ENCODE results near the gene CCDC88C.

- TF ChIP-seq EP300 (IDR thresholded peaks at IDR 0.05) (no peak), CHD2 (IDR thresholded peaks at IDR 0.05; ENCODE audit: low read length, partially characterized antibody) (no peak), NPAS2 (CRISPR knock-in tag; IDR thresholded peaks at IDR 0.05; ENCODE audit: borderline replicate concordance) (no peak), RFX5 (IDR thresholded peaks at IDR 0.05) (no peak), CHD4 (IDR thresholded peaks at IDR 0.05; ENCODE audit: borderline replicate concordance) (no peak)
- TF ChIP-seq, protein P1, sequence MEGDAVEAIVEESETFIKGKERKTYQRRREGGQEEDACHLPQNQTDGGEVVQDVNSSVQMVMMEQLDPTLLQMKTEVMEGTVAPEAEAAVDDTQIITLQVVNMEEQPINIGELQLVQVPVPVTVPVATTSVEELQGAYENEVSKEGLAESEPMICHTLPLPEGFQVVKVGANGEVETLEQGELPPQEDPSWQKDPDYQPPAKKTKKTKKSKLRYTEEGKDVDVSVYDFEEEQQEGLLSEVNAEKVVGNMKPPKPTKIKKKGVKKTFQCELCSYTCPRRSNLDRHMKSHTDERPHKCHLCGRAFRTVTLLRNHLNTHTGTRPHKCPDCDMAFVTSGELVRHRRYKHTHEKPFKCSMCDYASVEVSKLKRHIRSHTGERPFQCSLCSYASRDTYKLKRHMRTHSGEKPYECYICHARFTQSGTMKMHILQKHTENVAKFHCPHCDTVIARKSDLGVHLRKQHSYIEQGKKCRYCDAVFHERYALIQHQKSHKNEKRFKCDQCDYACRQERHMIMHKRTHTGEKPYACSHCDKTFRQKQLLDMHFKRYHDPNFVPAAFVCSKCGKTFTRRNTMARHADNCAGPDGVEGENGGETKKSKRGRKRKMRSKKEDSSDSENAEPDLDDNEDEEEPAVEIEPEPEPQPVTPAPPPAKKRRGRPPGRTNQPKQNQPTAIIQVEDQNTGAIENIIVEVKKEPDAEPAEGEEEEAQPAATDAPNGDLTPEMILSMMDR (IDR thresholded peaks at IDR 0.05), result no peak
- TF ChIP-seq, protein P2, sequence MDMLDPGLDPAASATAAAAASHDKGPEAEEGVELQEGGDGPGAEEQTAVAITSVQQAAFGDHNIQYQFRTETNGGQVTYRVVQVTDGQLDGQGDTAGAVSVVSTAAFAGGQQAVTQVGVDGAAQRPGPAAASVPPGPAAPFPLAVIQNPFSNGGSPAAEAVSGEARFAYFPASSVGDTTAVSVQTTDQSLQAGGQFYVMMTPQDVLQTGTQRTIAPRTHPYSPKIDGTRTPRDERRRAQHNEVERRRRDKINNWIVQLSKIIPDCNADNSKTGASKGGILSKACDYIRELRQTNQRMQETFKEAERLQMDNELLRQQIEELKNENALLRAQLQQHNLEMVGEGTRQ (IDR thresholded peaks at IDR 0.05), result no peak
Measured at GRCh38 chr14:91281346-91281745, 136.3 kb downstream of the CCDC88C start.

Data from A549 (cell line).